Measurements from ENCODE around the gene ZNF428. TPM values are rescaled to one million over a fixed set of nuclear protein-coding genes. Genes with fewer than 3 reads are reported as not detected.

ZNF428 gene
- total and polyA plus RNA-seq, 4 donors = 66.1 to 305 (median 206) TPM

DNA sequence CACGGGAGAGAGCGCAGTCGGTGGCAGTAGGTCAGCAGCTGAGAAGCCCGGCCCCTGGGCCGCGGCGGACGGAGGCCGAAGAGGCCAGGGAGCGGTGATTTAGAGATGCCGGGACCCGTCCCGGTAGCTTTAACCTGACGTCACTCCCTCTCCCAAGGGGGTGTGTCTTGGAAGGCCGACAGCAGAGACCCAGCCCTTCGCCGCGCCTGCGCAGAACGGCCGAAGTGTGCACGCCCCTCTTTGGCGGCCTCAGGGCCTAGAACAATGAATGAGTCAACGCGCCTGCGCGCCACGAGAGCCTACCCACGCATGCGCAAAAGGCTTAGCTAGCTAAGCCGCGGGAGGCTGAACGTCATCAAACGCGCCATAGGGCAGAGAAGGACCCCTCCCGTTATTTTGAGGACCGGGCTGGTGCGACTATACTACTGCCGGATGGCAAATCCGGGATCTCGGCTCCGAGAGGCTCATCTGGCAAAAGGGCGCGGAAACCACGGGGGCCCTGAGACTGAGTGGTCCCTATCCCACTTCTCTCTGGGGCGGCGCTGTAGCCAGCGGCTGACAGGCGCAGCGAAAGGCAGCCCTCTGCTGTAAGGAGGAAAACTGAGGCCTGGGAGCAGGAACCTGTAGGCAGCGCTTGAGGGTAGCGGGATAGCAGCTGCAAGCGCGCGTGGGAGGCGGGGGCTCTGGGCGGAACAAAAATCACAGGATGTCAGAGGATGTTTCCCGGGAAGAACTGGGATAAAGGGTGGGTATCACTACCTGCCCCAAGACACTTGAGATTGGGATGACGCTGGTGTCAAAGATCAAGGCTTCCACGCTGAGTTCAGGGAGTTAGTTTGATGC lies 23.2 kb downstream of the ZNF428 start, which contains the start of the genes IRGQ and ZNF576:
IRGQ (minus strand) TSS at position 136 of the 843 bp plus-strand sequence. CDS start 796 bp downstream, outside the sequence.
ZNF576 (plus strand) TSS at position 597 of the 843 bp plus-strand sequence. CDS start 514 bp downstream, outside the sequence.
- peaks cover 43% of the 10 kb centered on the region for H3K4me1 ChIP-seq (ENCODE audit: control insufficient read depth, insufficient read depth, low read length)
- peaks cover 54% of the 10 kb centered on the region for H3K36me3 ChIP-seq (ENCODE audit: control insufficient read depth, insufficient read depth, low read length)
- peak within 1 kb of the TSS; percentile 97 for H3K27ac ChIP-seq (ENCODE audit: low read depth, low read length)
- H3K4me3 ChIP-seq (ENCODE audit: low read depth, low read length) = peak within 1 kb of the TSS; percentile 81
- H3K27me3 ChIP-seq (ENCODE audit: control insufficient read depth, insufficient read depth, low read length) = no peaks in the 10 kb centered on the region
- DNase-seq (ENCODE audit: low read depth in 4 of 6, low spot score in 6 of 6) = peak; percentile 100
- under 1% methylated on average over 59 of the region's 60 CpGs for WGBS (ENCODE audit: insufficient coverage)
- no peaks in the 10 kb centered on the region for H3K9me3 ChIP-seq (ENCODE audit: control insufficient read depth, insufficient read depth, low read length)

- WGBS (ENCODE audit: insufficient coverage) = 3% methylated on average over 18 of the region's 18 CpGs
- Histone ChIP-seq H3K4me1 (ENCODE audit: control insufficient read depth, insufficient read depth, low read length) (peaks cover 43% of the 10 kb centered on the region), H3K36me3 (ENCODE audit: control insufficient read depth, insufficient read depth, low read length) (peaks cover 57% of the 10 kb centered on the region), H3K4me3 (ENCODE audit: low read depth, low read length) (peak overlapping the region; percentile 81), H3K27ac (ENCODE audit: low read depth, low read length) (peak overlapping the region; percentile 96), H3K27me3 (ENCODE audit: control insufficient read depth, insufficient read depth, low read length) (no peaks in the 10 kb centered on the region), H3K9me3 (ENCODE audit: control insufficient read depth, insufficient read depth, low read length) (no peaks in the 10 kb centered on the region)
- DNase-seq (ENCODE audit: low read depth in 4 of 6, low spot score in 6 of 6) = no peak
Observed at GRCh38 chr19:43595605-43595998, 23.8 kb downstream of the ZNF428 start.

DNA sequence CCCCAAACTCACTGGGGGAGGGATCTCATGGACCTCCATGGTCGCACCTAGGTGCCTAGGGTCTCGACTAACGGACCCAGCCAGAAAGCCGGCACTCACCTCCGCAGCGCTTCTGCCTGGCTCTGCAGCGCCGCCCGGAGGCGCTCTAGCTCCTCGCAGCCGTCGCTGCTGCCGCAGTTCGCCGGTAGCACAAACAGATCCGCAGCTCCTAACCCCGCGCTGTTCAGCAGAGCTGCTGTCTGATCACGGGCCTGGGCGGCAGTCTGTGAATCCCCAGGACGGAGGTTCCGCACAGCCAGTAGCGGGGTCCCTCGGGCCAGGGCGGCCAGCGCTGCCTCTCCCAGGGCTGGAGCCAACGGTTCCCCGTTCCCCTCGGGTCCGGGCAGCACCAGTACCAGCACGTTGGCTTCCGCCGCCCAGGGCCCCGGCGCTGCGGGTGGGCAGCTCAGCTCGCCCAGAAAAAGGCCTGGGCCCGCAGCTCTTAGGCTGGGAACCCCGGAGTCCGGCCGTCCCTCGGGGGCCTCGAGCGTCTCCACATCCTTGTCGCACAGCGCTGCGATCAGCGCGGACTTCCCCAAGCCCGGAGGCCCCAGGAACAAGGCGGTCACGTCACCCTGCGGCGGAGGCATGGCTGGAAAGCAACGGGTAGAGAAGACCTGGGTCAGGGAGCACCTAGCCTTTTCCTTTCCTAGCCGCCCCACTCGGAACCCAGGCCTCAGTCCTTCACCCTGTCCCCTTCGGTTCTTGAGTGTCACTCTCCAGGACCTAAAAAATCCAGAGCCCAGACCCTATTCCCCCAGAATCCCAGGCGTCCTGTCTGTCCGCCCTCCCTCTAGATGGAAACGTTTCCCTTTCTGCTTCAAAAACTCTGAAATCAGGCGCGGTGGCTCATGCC lies 24.5 kb downstream of the ZNF428 start:
- Histone ChIP-seq H3K27ac (ENCODE audit: low read depth, low read length) (peak overlapping the region; percentile 96), H3K36me3 (ENCODE audit: control insufficient read depth, insufficient read depth, low read length) (peaks cover 60% of the 10 kb centered on the region), H3K27me3 (ENCODE audit: control insufficient read depth, insufficient read depth, low read length) (no peaks in the 10 kb centered on the region), H3K9me3 (ENCODE audit: control insufficient read depth, insufficient read depth, low read length) (no peaks in the 10 kb centered on the region), H3K4me3 (ENCODE audit: low read depth, low read length) (peak overlapping the region; percentile 81), H3K4me1 (ENCODE audit: control insufficient read depth, insufficient read depth, low read length) (peaks cover 43% of the 10 kb centered on the region)
- WGBS (ENCODE audit: insufficient coverage) = under 1% methylated on average over 64 of the region's 64 CpGs
- peak in 2 of 6 donors; percentile 70 to 80 for DNase-seq (ENCODE audit: low read depth in 4 of 6, low spot score in 6 of 6)

DNA sequence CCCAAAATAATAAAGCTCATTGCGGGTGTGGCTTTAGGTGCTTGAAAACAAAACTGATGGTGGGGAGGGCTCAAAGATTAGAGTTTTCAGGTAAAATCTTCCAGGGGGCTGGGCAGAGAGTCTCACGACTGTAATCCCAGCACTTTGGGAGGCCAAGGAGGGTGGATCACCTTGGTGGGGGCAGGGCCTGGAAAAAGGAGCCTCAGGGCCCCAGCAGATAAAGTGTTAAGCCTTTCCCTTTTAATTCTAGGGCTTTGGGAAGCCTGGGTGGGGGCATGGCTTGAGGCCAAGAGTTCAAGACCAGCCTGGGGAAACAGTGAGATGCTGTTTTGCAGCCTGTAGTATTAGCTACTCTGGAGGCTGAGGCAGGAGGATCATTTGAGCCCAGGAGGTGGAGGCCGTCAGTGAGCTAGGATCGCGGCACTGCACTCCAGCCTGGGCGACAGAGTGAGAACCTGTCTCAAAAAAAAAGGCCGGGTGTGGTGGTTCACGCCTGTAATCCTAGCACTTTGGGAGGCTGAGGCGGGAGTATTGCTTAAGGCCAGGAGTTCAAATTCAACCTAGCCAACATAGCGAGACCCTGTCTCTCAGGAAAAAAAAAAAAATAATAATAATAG lies 25.2 kb downstream of the ZNF428 start:
- WGBS (ENCODE audit: insufficient coverage) = 92% methylated on average over 6 of the region's 10 CpGs
- H3K4me3 ChIP-seq (ENCODE audit: low read depth, low read length) = peak overlapping the region; percentile 81
- H3K36me3 ChIP-seq (ENCODE audit: control insufficient read depth, insufficient read depth, low read length) = peaks cover 65% of the 10 kb centered on the region

GRCh38 chr19:43592800-43593350 lies 26.6 kb downstream of the ZNF428 start:
- Histone ChIP-seq H3K9me3 (ENCODE audit: control insufficient read depth, insufficient read depth, low read length) (no peaks in the 10 kb centered on the region), H3K4me3 (ENCODE audit: low read depth, low read length) (no peak overlapping the region), H3K27ac (ENCODE audit: low read depth, low read length) (no peak overlapping the region), H3K27me3 (ENCODE audit: control insufficient read depth, insufficient read depth, low read length) (no peaks in the 10 kb centered on the region), H3K4me1 (ENCODE audit: control insufficient read depth, insufficient read depth, low read length) (peaks cover 38% of the 10 kb centered on the region), H3K36me3 (ENCODE audit: control insufficient read depth, insufficient read depth, low read length) (peaks cover 60% of the 10 kb centered on the region)
- 91% methylated on average over 37 of the region's 37 CpGs for WGBS (ENCODE audit: insufficient coverage)
- no peak for DNase-seq (ENCODE audit: low read depth in 4 of 6, low spot score in 6 of 6)

More for the DNA sequence above, 25.2 kb downstream of the ZNF428 start:
- no peak overlapping the region for H3K27ac ChIP-seq (ENCODE audit: low read depth, low read length)
- peaks cover 43% of the 10 kb centered on the region for H3K4me1 ChIP-seq (ENCODE audit: control insufficient read depth, insufficient read depth, low read length)
- DNase-seq (ENCODE audit: low read depth in 4 of 6, low spot score in 6 of 6) = no peak
- H3K9me3 ChIP-seq (ENCODE audit: control insufficient read depth, insufficient read depth, low read length) = no peaks in the 10 kb centered on the region
- H3K27me3 ChIP-seq (ENCODE audit: control insufficient read depth, insufficient read depth, low read length) = no peaks in the 10 kb centered on the region

DNA sequence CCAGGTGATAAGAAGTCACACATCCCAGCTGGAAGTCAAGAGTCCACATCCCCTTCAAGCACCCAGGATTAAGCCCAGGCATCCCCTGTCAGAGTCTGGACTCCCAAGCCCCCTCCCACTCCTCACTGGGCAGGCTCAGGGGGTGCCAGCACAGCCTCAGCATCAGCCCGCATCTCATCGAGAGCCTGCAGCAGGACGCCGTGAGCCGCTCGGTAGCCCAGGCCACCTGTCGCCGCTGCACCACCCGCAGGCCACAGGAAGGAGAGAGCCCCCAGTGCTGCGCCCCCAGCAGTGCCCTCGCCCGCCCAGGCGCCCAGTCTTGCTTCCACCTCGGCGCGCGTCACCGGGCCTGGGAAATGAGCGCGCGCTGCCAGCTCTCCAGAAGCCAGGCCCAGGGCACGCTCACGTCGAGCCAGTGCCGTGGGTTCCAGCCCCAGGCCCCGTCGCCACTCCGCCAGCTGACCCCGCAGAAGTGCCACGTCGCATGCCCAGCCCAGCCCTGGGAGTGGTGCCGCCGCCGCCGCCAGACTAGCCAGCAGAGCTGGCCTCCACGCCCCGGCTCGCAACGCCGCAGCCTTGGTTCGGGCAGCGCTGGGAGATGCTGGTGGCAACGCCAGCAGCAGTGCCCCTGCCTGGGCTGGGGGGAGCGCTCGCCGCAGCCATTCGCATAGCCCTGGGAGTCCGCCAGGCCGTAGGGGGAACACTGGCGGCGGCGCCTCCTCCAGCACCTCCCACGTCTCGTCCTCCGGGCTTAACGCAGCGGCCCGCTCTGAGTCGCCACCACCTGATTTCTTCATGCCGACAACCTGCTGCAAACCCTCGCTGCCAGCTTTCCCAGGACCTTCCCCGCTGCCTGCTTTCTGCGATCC lies 27.3 kb downstream of the ZNF428 start:
- WGBS (ENCODE audit: insufficient coverage) = 94% methylated on average over 62 of the region's 63 CpGs

GRCh38 chr19:43589678-43590077 lies 29.8 kb downstream of the ZNF428 start:
- H3K4me3 ChIP-seq (ENCODE audit: low read depth, low read length) = no peak overlapping the region
- 90% methylated on average over 5 of the region's 6 CpGs for WGBS (ENCODE audit: insufficient coverage)

More for the DNA sequence above, 27.3 kb downstream of the ZNF428 start:
- no peak overlapping the region for H3K4me3 ChIP-seq (ENCODE audit: low read depth, low read length)
- H3K27ac ChIP-seq (ENCODE audit: low read depth, low read length) = no peak overlapping the region
- H3K9me3 ChIP-seq (ENCODE audit: control insufficient read depth, insufficient read depth, low read length) = no peaks in the 10 kb centered on the region
- peaks cover 36% of the 10 kb centered on the region for H3K4me1 ChIP-seq (ENCODE audit: control insufficient read depth, insufficient read depth, low read length)
- DNase-seq (ENCODE audit: low read depth in 4 of 6, low spot score in 6 of 6) = no peak
- peaks cover 60% of the 10 kb centered on the region for H3K36me3 ChIP-seq (ENCODE audit: control insufficient read depth, insufficient read depth, low read length)
- no peaks in the 10 kb centered on the region for H3K27me3 ChIP-seq (ENCODE audit: control insufficient read depth, insufficient read depth, low read length)

DNA sequence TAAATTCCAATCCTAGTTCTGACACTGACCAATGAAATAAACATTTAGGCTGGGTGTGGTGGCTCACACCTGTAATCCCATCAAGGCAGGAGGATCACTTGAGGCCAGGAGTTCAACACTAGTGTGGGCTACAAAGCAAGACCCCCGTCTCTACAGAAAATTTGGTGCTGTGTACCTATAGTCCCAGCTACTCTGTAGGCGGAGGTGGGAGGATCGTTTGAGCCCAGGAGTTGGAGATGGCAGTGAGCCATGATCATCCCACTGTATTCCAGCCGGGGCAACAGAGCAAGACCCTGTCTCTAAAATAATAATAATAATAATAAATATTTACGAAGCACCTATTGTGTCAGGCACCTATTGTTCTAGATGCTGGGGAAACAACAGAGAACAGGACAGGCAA lies 30.2 kb downstream of the ZNF428 start:
- H3K27me3 ChIP-seq (ENCODE audit: control insufficient read depth, insufficient read depth, low read length) = no peaks in the 10 kb centered on the region
- no peak for DNase-seq (ENCODE audit: low read depth in 4 of 6, low spot score in 6 of 6)
- 100% methylated on average over 1 of the region's 5 CpGs for WGBS (ENCODE audit: insufficient coverage)
- peaks cover 74% of the 10 kb centered on the region for H3K36me3 ChIP-seq (ENCODE audit: control insufficient read depth, insufficient read depth, low read length)
- H3K4me1 ChIP-seq (ENCODE audit: control insufficient read depth, insufficient read depth, low read length) = peaks cover 13% of the 10 kb centered on the region
- no peak overlapping the region for H3K27ac ChIP-seq (ENCODE audit: low read depth, low read length)
- no peak overlapping the region for H3K4me3 ChIP-seq (ENCODE audit: low read depth, low read length)
- H3K9me3 ChIP-seq (ENCODE audit: control insufficient read depth, insufficient read depth, low read length) = no peaks in the 10 kb centered on the region

More at GRCh38 chr19:43589678-43590077, 29.8 kb downstream of the ZNF428 start:
- Histone ChIP-seq H3K36me3 (ENCODE audit: control insufficient read depth, insufficient read depth, low read length) (peaks cover 76% of the 10 kb centered on the region), H3K27ac (ENCODE audit: low read depth, low read length) (no peak overlapping the region), H3K27me3 (ENCODE audit: control insufficient read depth, insufficient read depth, low read length) (no peaks in the 10 kb centered on the region), H3K4me1 (ENCODE audit: control insufficient read depth, insufficient read depth, low read length) (peaks cover 17% of the 10 kb centered on the region), H3K9me3 (ENCODE audit: control insufficient read depth, insufficient read depth, low read length) (no peaks in the 10 kb centered on the region)
- DNase-seq (ENCODE audit: low read depth in 4 of 6, low spot score in 6 of 6) = no peak
